Measurements from ENCODE around the gene PHAF1. TPM values are rescaled to one million over a fixed set of nuclear protein-coding genes. Genes with fewer than 3 reads are reported as not detected.

PHAF1 gene
- total RNA-seq, 1 donor from 2014 or later: 29.1 TPM

GRCh38 chr16:67088551-67088950 lies 21.2 kb upstream of the PHAF1 start:
- Mint-ChIP-seq H3K4me1 (peaks cover 6% of the 10 kb centered on the region), H3K27me3 (ENCODE audit: insufficient read depth, low read depth) (no peaks in the 10 kb centered on the region), H3K36me3 (peaks cover 10% of the 10 kb centered on the region), H3K4me3 (no peak overlapping the region), H3K9me3 (no peaks in the 10 kb centered on the region), H3K27ac (no peak overlapping the region)
- Histone ChIP-seq H2AFZ (replicated peaks) (no peak overlapping the region), H3F3A (ENCODE audit: low read depth) (peaks cover 3% of the 10 kb centered on the region), H3K27me3 (no peaks in the 10 kb centered on the region), H4K20me1 (ENCODE audit: low read depth) (peaks cover 28% of the 10 kb centered on the region), H3K9ac (no peak overlapping the region), H3K36me3 (no peaks in the 10 kb centered on the region), H3K79me2 (ENCODE audit: low read depth) (peaks cover 5% of the 10 kb centered on the region), H3K4me2 (no peak overlapping the region), H3K4me1 (peaks cover 18% of the 10 kb centered on the region), H3K9me3 (ENCODE audit: low read depth) (no peaks in the 10 kb centered on the region), H3K4me3 (no peak overlapping the region), H3K27ac (no peak overlapping the region)
- TF ChIP-seq EZH2 (IDR thresholded peaks at IDR 0.05) (no peak), EZH2phosphoT487 (IDR thresholded peaks at IDR 0.05) (no peak)
- TF ChIP-seq, protein P1, sequence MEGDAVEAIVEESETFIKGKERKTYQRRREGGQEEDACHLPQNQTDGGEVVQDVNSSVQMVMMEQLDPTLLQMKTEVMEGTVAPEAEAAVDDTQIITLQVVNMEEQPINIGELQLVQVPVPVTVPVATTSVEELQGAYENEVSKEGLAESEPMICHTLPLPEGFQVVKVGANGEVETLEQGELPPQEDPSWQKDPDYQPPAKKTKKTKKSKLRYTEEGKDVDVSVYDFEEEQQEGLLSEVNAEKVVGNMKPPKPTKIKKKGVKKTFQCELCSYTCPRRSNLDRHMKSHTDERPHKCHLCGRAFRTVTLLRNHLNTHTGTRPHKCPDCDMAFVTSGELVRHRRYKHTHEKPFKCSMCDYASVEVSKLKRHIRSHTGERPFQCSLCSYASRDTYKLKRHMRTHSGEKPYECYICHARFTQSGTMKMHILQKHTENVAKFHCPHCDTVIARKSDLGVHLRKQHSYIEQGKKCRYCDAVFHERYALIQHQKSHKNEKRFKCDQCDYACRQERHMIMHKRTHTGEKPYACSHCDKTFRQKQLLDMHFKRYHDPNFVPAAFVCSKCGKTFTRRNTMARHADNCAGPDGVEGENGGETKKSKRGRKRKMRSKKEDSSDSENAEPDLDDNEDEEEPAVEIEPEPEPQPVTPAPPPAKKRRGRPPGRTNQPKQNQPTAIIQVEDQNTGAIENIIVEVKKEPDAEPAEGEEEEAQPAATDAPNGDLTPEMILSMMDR (IDR thresholded peaks at IDR 0.05): no peak
- peak; percentile 33 for DNase-seq (ENCODE audit: low spot score)

DNA sequence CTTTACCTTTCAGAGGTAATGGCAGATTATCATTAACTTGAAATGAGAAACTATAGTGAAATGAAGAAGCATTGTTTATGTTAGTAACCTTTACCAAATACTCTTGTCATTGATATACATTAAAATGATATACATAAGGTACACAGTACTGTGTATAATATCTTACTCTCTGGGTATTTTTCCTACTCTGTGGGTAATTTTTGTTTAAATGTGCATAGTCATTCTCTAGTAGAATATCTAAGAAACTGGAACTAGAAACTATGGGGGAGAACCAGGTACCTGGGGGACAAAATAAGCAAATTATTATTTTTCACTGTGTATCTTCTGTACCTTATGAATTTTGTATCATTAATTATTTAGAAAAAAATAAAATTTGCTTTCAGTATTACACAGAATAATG lies 20.6 kb upstream of the PHAF1 start:
- H3K4me1 Mint-ChIP-seq: peaks cover 6% of the 10 kb centered on the region

GRCh38 chr16:67091906-67092566 lies 17.7 kb upstream of the PHAF1 start:
- Histone ChIP-seq H3K4me1 (peaks cover 18% of the 10 kb centered on the region), H3K27me3 (no peaks in the 10 kb centered on the region), H3K27ac (no peak overlapping the region), H3K79me2 (ENCODE audit: low read depth) (peaks cover 5% of the 10 kb centered on the region), H2AFZ (replicated peaks) (no peak overlapping the region), H3K36me3 (no peaks in the 10 kb centered on the region), H3F3A (ENCODE audit: low read depth) (peaks cover 3% of the 10 kb centered on the region), H3K9me3 (ENCODE audit: low read depth) (no peaks in the 10 kb centered on the region), H3K9ac (no peak overlapping the region), H4K20me1 (ENCODE audit: low read depth) (peaks cover 23% of the 10 kb centered on the region), H3K4me3 (no peak overlapping the region), H3K4me2 (no peak overlapping the region)
- no peak for DNase-seq (ENCODE audit: low spot score)
- H3K4me3 Mint-ChIP-seq: no peak overlapping the region
- peaks cover 6% of the 10 kb centered on the region for H3K4me1 Mint-ChIP-seq
- TF ChIP-seq EZH2 (IDR thresholded peaks at IDR 0.05): no peak
- TF ChIP-seq, protein P1 (IDR thresholded peaks at IDR 0.05): no peak
- TF ChIP-seq EZH2phosphoT487 (IDR thresholded peaks at IDR 0.05): no peak
- no peaks in the 10 kb centered on the region for H3K9me3 Mint-ChIP-seq
- no peaks in the 10 kb centered on the region for H3K36me3 Mint-ChIP-seq
- H3K27me3 Mint-ChIP-seq (ENCODE audit: insufficient read depth, low read depth): no peaks in the 10 kb centered on the region
- no peak overlapping the region for H3K27ac Mint-ChIP-seq

More for the DNA sequence above, 20.6 kb upstream of the PHAF1 start:
- Mint-ChIP-seq H3K36me3 (peaks cover 10% of the 10 kb centered on the region), H3K9me3 (no peaks in the 10 kb centered on the region), H3K27ac (no peak overlapping the region), H3K4me3 (no peak overlapping the region), H3K27me3 (ENCODE audit: insufficient read depth, low read depth) (no peaks in the 10 kb centered on the region)
- Histone ChIP-seq H3K9ac (no peak overlapping the region), H3K27ac (no peak overlapping the region), H3K4me1 (peaks cover 18% of the 10 kb centered on the region), H3K9me3 (ENCODE audit: low read depth) (no peaks in the 10 kb centered on the region), H3K79me2 (ENCODE audit: low read depth) (peaks cover 5% of the 10 kb centered on the region), H3F3A (ENCODE audit: low read depth) (peaks cover 3% of the 10 kb centered on the region), H3K36me3 (no peaks in the 10 kb centered on the region), H2AFZ (replicated peaks) (no peak overlapping the region), H4K20me1 (ENCODE audit: low read depth) (peaks cover 28% of the 10 kb centered on the region), H3K27me3 (no peaks in the 10 kb centered on the region), H3K4me2 (no peak overlapping the region), H3K4me3 (no peak overlapping the region)
- TF ChIP-seq EZH2phosphoT487 (IDR thresholded peaks at IDR 0.05): no peak
- TF ChIP-seq, protein P1 (IDR thresholded peaks at IDR 0.05): no peak
- TF ChIP-seq EZH2 (IDR thresholded peaks at IDR 0.05): no peak
- DNase-seq (ENCODE audit: low spot score): no peak
